Measurements from ENCODE around the gene DPYD. TPM values are rescaled to one million over a fixed set of nuclear protein-coding genes. Genes with fewer than 3 reads are reported as not detected.

DPYD gene
- total and polyA plus RNA-seq, 10 of the 15 experiments (the other 5 are each of a cell fraction or from before 2014, with no cell fraction given): 5.7 to 23.8 (median 10.2) TPM

DNA sequence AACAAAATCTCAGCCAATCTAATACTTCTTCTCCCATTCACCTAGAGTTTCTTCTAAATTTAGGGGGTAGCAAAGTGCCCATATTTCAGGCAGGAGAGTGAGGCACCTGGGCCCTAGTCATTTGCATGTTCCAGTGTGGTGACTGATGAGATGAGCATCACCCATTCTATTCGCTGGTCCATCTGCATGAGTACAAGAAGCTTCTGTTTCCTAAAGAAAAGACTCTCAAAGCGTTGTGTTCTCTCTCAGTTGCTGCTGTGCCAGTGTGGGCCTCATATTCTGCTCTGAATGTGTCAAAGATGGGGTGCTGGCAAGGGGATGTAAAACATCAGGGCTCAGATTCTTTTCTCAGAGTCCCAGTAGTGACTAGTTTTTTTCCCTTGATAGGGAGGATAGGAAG lies 16.1 kb upstream of the DPYD start (continued):
- no peak for TF ChIP-seq NFIC (IDR thresholded peaks at IDR 0.05; ENCODE audit: low read depth, low read length)
- TF ChIP-seq RUNX3 (IDR thresholded peaks at IDR 0.05; ENCODE audit: low read length): no peak
- TF ChIP-seq HDAC2 (IDR thresholded peaks at IDR 0.05): no peak
- no peak for TF ChIP-seq PML (IDR thresholded peaks at IDR 0.05; ENCODE audit: low read length)

DNA sequence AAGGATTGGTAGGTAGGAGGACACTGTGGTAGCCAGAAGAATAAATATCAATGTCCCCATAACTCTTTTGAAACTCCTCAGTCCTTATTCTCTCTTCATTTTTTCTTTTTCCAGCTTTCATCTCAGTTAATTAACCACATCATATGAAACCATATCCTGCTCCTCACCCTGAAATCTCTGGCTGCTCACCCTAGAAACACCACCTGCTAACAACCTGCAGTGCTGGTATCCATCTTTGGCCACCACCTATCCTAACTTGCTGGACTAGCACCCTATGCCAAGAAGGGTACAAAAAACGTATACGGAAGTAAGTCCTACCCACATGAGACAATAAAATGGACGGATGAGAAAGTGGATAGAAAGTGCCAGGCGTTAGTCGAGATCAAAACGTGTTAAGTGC lies 13.7 kb upstream of the DPYD start:
- RAD21 ChIA-PET (ENCODE audit: unreplicated experiment): no interaction called here
- H3K9ac ChIP-seq (ENCODE audit: control insufficient read depth, insufficient read depth, low read length): no peak overlapping the region
- DNase-seq (ENCODE audit: low read depth, low spot score) (no peak), FAIRE-seq (no peak), ATAC-seq (no peak)
- H3K9me3 ChIP-seq (replicated peaks; ENCODE audit: control insufficient read depth, insufficient read depth, low read length): no peaks in the 10 kb centered on the region
- CTCF ChIA-PET: no interaction called here
- no TSS peak for BruUV-seq (replicated peaks)
- no peak overlapping the region for H3K4me3 ChIP-seq
- in situ Hi-C loops (cut with MboI): no loop called here
- POLR2A ChIA-PET: no interaction called here
- H3K27ac ChIP-seq (ENCODE audit: control insufficient read depth, insufficient read depth): no peak overlapping the region
- 24% methylated on average over 6 of the region's 6 CpGs for WGBS (ENCODE audit: insufficient coverage, insufficient replicate concordance, low lambda C conversion rate, missing lambda C conversion rate)
- no peak overlapping the region for H3K4me2 ChIP-seq (ENCODE audit: control insufficient read depth, insufficient read depth)
- H4K20me1 ChIP-seq (ENCODE audit: control insufficient read depth, insufficient read depth): no peaks in the 10 kb centered on the region
- intact Hi-C loops (cut with micrococcal nuclease; ENCODE audit: unreplicated experiment): no loop called here
- no peaks in the 10 kb centered on the region for H3K36me3 ChIP-seq (ENCODE audit: control insufficient read depth in 2 of 2, insufficient read depth in 2 of 2, low read length in 1 of 2)
- no peaks in the 10 kb centered on the region for H3K27me3 ChIP-seq (replicated peaks in 1 of 2; ENCODE audit: control insufficient read depth in 2 of 2, insufficient read depth in 2 of 2, low read length in 1 of 2)
- H2AFZ ChIP-seq (ENCODE audit: control insufficient read depth, low read depth, low read length): no peak overlapping the region
- H3K4me1 ChIP-seq (ENCODE audit: control insufficient read depth, insufficient read depth, low read length): no peaks in the 10 kb centered on the region
- H3K79me2 ChIP-seq (ENCODE audit: control insufficient read depth, insufficient read depth, low read length): no peaks in the 10 kb centered on the region
- SMC1A ChIA-PET (ENCODE audit: uncharacterized antibody, unreplicated experiment): no interaction called here
- TF ChIP-seq IKZF1 (conservative IDR thresholded peaks at IDR 0.05) (no peak), MEF2B (IDR thresholded peaks at IDR 0.05; ENCODE audit: partially characterized antibody, poor library complexity, severe bottlenecking) (no peak), POLR2AphosphoS2 (IDR thresholded peaks at IDR 0.05; ENCODE audit: low read depth, low read length) (no peak), SPI1 (IDR thresholded peaks at IDR 0.05; ENCODE audit: borderline replicate concordance, insufficient read depth, low read depth, low read length) (no peak), NFYA (IDR thresholded peaks at IDR 0.05; ENCODE audit: borderline replicate concordance, low read depth, low read length) (no peak), SMAD5 (IDR thresholded peaks at IDR 0.05; ENCODE audit: low read depth) (no peak), NBN (IDR thresholded peaks at IDR 0.05) (no peak), EED (IDR thresholded peaks at IDR 0.05; ENCODE audit: low read depth) (no peak), PAX5 (IDR thresholded peaks at IDR 0.05; ENCODE audit: borderline replicate concordance, low read depth, low read length) (no peak), NRF1 (conservative IDR thresholded peaks at IDR 0.05; ENCODE audit: low read depth, low read length) (no peak)
- TF ChIP-seq, protein P1, sequence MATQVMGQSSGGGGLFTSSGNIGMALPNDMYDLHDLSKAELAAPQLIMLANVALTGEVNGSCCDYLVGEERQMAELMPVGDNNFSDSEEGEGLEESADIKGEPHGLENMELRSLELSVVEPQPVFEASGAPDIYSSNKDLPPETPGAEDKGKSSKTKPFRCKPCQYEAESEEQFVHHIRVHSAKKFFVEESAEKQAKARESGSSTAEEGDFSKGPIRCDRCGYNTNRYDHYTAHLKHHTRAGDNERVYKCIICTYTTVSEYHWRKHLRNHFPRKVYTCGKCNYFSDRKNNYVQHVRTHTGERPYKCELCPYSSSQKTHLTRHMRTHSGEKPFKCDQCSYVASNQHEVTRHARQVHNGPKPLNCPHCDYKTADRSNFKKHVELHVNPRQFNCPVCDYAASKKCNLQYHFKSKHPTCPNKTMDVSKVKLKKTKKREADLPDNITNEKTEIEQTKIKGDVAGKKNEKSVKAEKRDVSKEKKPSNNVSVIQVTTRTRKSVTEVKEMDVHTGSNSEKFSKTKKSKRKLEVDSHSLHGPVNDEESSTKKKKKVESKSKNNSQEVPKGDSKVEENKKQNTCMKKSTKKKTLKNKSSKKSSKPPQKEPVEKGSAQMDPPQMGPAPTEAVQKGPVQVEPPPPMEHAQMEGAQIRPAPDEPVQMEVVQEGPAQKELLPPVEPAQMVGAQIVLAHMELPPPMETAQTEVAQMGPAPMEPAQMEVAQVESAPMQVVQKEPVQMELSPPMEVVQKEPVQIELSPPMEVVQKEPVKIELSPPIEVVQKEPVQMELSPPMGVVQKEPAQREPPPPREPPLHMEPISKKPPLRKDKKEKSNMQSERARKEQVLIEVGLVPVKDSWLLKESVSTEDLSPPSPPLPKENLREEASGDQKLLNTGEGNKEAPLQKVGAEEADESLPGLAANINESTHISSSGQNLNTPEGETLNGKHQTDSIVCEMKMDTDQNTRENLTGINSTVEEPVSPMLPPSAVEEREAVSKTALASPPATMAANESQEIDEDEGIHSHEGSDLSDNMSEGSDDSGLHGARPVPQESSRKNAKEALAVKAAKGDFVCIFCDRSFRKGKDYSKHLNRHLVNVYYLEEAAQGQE (IDR thresholded peaks at IDR 0.05; ENCODE audit: low read depth, low read length): no peak
- TF ChIP-seq, protein P2, sequence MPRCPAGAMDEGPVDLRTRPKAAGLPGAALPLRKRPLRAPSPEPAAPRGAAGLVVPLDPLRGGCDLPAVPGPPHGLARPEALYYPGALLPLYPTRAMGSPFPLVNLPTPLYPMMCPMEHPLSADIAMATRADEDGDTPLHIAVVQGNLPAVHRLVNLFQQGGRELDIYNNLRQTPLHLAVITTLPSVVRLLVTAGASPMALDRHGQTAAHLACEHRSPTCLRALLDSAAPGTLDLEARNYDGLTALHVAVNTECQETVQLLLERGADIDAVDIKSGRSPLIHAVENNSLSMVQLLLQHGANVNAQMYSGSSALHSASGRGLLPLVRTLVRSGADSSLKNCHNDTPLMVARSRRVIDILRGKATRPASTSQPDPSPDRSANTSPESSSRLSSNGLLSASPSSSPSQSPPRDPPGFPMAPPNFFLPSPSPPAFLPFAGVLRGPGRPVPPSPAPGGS (IDR thresholded peaks at IDR 0.05; ENCODE audit: borderline replicate concordance, insufficient read depth, low read depth, low read length, poor library complexity, severe bottlenecking): no peak
- TF ChIP-seq, protein P3, sequence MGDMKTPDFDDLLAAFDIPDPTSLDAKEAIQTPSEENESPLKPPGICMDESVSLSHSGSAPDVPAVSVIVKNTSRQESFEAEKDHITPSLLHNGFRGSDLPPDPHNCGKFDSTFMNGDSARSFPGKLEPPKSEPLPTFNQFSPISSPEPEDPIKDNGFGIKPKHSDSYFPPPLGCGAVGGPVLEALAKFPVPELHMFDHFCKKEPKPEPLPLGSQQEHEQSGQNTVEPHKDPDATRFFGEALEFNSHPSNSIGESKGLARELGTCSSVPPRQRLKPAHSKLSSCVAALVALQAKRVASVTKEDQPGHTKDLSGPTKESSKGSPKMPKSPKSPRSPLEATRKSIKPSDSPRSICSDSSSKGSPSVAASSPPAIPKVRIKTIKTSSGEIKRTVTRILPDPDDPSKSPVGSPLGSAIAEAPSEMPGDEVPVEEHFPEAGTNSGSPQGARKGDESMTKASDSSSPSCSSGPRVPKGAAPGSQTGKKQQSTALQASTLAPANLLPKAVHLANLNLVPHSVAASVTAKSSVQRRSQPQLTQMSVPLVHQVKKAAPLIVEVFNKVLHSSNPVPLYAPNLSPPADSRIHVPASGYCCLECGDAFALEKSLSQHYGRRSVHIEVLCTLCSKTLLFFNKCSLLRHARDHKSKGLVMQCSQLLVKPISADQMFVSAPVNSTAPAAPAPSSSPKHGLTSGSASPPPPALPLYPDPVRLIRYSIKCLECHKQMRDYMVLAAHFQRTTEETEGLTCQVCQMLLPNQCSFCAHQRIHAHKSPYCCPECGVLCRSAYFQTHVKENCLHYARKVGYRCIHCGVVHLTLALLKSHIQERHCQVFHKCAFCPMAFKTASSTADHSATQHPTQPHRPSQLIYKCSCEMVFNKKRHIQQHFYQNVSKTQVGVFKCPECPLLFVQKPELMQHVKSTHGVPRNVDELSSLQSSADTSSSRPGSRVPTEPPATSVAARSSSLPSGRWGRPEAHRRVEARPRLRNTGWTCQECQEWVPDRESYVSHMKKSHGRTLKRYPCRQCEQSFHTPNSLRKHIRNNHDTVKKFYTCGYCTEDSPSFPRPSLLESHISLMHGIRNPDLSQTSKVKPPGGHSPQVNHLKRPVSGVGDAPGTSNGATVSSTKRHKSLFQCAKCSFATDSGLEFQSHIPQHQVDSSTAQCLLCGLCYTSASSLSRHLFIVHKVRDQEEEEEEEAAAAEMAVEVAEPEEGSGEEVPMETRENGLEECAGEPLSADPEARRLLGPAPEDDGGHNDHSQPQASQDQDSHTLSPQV (IDR thresholded peaks at IDR 0.05): no peak

Data from GM12878 (cell line).